ENCODE data around the gene SKAP1.
A peak's percentile ranks its signal among the peaks of the same experiment; 100 is the strongest.
"Not testable (repeated sequence)": the region's sequence is repeated elsewhere in the genome, so short reads cannot be mapped to it uniquely, and the experiment has no call there.

The SKAP1 gene

GRCh38 chr17:48416971-48417370, 13.0 kb downstream of the SKAP1 start:
- DNase-seq (ENCODE audit: low read depth in 1 of 2, low spot score in 1 of 2), result no peak

GRCh38 chr17:48413613-48414405, 16.2 kb downstream of the SKAP1 start:
- no peak for DNase-seq (ENCODE audit: low read depth in 1 of 2, low spot score in 1 of 2)

DNA sequence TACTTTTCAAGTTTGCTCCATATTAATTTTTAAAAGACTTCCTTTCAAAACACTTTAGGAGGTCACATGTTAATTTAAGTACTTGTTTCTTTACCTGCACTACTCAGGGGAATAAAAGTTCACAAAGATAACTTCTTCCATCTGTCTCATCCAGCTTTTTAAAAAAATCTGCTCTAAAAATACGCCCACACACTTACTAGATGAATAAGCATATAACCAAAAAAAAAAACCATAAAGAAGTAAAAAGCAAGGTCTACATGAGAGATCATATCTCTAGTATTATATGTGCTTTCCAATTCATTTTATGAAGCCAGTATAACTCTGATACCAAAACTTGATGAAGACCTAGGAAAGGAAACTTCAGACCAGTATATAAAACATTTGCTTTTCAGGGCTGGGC, 17.2 kb downstream of the SKAP1 start:
- no peak for DNase-seq (ENCODE audit: low read depth in 1 of 2, low spot score in 1 of 2)

DNA sequence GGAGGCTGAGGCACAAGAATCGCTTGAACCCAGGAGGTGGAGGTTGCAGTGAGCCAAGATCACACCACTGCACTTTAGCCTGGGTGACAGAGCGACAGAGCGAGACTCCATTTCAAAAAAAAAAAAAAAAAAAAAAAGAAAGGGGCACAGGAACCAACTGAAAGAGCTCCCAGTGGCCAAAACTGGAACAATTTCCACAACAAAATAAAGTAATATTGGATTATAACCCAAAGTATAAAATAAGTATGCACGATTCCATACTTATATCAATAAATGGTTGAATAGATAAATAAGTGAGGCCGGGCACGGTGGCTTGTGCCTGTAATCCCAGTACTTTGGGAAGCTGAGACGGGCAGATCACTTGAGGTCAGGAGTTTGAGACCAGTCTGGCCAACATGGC, 19.2 kb downstream of the SKAP1 start:
- not testable (repeated sequence) for DNase-seq (ENCODE audit: low read depth in 1 of 2, low spot score in 1 of 2)

DNA sequence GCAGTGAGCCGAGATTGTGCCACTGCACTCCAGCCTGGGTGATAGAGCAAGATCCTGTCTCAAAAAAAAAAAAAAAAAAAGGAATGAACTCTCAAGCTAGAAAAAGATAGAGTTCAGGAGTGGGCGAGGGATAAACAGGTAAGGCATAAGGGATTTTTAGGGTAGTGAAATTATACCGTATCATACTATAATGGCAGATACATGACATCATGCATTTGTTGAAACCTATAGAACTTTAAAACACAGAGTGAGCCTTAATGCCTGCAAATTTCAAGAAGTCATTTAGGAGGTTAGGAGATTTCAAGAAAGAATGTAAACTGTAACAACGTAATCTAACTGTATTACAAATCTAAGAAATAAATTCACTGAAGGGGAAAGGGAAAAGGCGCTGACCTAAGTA, 20.4 kb downstream of the SKAP1 start:
- DNase-seq (ENCODE audit: low read depth in 1 of 2, low spot score in 1 of 2), result no peak

DNA sequence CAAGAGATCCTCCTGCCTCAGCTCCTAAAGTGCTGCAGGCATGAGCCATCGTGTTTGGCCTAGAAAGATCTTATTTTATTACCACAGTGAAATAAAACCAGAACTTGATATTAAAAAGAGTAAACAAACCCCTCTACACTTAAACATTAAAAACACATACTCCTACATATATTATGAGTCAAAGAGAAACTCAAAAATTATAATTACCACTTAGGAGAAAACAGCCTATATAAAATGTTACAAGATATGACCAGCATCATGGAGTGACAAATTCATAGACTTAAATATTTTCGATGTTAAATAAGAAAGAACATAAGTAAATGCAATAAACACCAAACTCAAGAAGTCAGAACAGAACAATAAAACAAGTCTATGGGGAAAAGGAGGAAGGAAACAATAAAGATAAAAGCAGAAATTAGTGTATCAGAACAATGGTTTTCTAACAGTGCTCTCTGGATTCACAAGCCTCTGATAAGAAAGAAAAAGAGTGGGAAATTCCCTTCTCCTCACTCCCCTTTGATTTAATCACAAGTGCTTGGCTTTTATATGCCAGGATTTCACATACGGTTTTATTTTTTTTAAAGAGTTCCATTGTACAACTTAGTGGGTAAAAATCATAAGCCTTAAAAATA, 23.0 kb downstream of the SKAP1 start:
- DNase-seq (ENCODE audit: low read depth in 1 of 2, low spot score in 1 of 2), result no peak

GRCh38 chr17:48394821-48395220, 35.2 kb downstream of the SKAP1 start:
- no peak for DNase-seq (ENCODE audit: low read depth in 1 of 2, low spot score in 1 of 2)

DNA sequence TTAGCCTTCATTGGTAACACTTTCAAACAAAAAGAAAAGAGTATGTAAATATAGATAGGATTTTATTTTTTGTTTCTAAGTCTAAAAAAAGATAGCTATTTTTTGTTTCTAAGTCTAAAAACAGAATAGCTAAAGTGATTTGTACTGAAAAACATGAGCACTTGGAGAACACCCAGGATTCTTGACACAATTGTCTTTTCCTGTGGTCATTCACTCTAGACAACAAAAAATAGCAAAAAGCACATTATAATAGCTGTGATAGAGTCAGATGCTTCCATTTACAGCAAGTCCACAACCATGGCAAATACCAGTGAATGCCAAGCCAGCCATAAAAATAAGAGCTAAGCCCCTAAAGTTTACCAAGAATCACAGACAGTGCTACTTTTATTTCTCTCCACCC, 36.7 kb downstream of the SKAP1 start:
- DNase-seq (ENCODE audit: low read depth in 1 of 2, low spot score in 1 of 2), result no peak

DNA sequence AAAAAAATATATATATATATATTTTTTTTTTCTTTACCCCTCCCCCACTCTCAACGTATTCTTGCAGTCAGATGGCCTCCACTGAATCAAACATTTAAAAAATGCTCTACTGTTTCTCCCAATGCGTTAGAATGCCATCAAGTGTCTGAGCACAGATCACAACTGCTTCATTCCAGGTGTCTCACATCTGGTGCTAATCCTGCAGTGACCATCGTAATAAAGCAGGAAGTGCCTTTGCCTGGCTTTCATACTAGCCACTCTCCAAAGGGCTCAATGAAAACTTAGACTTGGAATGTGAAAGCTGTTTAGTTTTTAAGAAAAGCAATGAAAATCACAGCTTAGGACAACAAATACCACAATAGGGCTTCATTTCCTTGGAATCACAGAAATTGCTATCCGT, 37.2 kb downstream of the SKAP1 start:
- DNase-seq (ENCODE audit: low read depth in 1 of 2, low spot score in 1 of 2), result no peak

GRCh38 chr17:48391444-48391843, 38.6 kb downstream of the SKAP1 start:
- DNase-seq (ENCODE audit: low read depth in 1 of 2, low spot score in 1 of 2), result no peak

DNA sequence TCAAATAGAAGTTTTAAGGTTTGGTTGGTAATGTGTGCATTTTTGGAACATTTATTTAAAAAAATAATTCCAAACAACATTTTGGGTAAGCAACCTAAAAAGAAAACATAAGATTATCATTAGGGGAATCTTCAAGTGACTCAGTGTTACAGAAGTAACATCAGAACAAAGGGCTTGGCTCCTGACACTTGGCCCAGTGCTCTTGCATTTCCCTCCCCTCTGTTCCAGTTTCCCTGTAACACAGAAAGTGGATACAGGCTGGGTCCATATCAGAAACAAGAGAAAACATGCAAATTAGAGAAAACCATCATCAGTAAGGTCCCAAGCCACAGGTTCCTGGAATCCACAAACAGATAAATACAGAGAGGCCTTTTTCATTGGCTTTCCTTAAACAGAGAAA, 40.1 kb downstream of the SKAP1 start:
- DNase-seq (ENCODE audit: low read depth in 1 of 2, low spot score in 1 of 2), result no peak

GRCh38 chr17:48388955-48389743, 40.9 kb downstream of the SKAP1 start:
- no peak for DNase-seq (ENCODE audit: low read depth in 1 of 2, low spot score in 1 of 2)

DNA sequence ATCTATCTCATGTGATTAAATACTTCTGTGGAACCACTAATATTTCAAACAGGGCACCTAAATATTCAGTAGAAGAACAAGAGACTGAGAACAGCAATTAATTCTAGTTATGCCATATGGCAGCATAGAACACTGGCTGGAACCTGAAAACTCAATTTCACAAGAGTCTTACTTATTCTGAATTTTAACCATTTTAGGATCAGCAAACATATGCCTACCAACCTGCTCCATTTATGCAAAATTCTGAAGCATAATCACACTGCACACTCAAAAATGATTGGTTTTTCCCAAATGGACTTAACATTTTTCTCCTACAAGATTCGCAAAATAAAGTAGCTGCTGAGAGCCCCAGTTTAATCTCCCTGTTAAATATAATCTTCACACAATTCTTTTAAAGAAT, 43.2 kb downstream of the SKAP1 start:
- DNase-seq (ENCODE audit: low read depth in 1 of 2, low spot score in 1 of 2), result no peak

DNA sequence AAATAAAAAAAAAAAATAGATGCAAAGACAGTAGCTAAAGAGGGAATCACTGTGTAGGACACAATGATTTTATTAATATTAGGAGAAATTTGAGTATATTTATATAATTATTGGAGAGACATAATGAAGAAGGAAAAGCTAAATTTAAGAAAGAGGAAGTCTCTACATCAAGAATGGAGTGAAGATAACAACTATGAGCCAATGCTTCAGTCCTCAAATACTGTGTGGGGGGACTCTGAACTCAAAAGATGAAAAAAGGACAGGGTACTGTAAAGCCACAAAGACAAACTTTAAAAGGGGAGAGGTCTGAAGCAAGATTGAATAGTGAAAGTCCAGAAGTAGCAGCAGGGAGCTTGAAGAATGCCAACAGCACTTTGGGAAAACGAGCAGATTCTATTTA, 44.7 kb downstream of the SKAP1 start:
- no peak for DNase-seq (ENCODE audit: low read depth in 1 of 2, low spot score in 1 of 2)

DNA sequence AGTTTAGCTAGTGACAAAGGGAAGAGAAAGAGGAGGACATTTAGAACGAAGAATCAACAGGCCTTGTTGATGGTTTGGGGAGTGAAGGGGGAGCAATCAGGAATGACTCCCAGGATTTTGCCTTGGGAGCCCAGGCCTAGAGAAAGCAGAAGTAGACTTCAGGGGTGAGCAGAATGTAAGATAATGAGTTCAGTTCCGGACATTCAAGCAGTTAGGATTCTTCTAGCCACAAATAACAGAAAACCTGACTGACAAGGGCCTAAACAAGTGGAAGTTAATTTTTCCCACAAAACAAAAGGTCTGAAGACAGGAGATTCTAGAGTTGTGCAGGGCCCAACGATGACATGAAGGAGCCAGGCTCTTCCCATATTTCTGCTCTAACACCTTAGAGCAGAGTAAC, 45.9 kb downstream of the SKAP1 start:
- DNase-seq (ENCODE audit: low read depth in 1 of 2, low spot score in 1 of 2), result no peak

DNA sequence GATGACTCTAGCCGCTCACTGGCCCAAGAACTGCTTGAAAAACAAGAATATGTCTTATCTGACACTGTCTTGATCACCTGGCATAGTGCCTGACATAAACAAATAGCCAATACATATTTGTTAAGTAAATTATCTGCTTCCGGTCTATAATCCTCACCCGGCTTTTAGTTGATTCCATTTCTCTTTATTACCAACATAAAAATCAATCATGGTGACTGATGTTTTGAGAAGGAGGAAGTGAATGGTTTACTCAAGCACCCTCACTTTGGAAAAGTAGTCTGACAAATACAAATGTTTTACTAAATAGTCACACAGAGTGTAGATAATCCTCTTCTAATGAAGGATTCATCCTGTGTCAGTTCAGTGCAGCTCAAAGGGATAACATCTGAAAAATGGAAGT, 47.0 kb downstream of the SKAP1 start:
- DNase-seq (ENCODE audit: low read depth in 1 of 2, low spot score in 1 of 2), result no peak

DNA sequence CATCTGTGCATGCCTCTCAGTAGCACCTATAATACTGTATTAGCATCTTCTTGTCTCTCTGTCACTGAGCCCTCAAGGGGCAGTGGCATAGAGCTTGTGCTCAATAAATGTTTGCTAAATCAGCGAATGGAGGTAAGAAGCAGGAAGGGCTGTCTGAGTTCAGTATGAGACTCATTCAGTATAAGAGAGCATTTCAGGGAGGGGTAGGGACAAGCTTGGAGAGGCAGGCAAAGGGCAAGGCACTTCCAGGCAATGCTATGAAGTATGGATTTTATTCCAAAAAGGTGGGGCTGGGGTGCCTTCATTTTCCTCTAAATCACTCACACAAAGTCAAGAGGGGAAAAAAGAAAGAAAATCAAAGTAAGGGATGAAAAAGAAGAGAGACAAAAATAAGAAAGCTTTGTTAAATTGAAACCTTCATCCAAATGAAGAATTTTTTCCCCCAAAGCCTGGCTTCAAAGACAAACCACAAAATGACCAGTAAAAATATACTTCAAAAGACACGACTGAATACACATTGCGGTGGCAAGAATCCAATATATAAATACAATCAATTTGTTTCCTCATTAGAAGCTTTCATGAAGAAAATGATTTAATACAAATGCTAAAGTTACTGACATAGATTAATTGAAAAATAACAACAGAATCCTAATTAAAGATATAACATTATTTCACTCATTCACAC, 51.2 kb downstream of the SKAP1 start:
- no peak for DNase-seq (ENCODE audit: low read depth in 1 of 2, low spot score in 1 of 2)

DNA sequence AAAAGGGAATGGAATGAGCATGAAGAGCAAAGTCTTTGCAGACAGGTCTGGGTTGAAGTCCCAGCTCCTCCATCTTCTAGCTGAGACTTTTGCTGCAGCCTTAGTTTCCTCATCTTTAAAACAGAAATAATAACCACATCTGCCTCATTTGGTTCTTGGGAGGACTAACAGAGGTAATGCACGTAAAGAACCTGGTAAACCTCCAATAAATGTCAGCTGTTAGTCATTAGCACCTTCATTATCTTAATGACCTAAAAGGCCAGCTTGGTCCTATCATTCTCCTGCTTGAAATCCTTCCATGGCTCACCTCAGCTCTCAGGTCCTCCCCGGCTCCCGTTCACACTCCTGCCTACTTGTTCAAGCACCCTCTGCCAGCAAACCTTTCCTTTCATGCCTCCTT, 51.8 kb downstream of the SKAP1 start:
- no peak for DNase-seq (ENCODE audit: low read depth in 1 of 2, low spot score in 1 of 2)

DNA sequence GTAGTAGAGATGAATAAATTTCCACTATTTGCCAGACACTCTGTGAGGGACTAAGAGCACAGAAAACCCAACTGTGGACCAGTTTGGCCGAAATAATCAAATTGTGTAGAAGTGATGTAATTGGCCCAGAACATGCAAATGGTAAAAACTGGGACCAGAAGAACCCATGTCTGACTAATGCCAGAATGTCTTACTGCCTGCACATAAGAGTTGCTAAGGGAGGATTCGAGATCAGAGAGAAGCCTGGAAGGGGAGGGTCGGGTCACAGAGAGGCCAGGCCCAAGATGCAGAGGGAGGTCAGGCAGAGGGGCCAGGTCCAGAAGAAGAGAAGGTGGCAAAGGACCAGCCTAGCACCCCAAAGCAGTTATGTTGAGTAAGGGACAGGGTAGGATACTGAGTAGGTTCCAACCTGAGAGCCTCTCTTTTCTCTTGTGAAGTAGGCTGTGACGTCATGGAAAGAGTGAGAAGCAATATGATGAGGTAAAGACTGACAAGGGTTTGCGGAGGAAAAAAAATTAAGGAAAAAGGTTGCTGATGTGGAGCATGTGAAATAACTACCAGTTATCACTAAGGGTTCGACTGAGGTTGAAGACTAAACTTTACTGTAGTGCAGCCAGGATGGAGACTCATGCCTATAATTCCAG, 53.2 kb downstream of the SKAP1 start:
- DNase-seq (ENCODE audit: low read depth in 1 of 2, low spot score in 1 of 2), result no peak

GRCh38 chr17:48375356-48375755, 54.7 kb downstream of the SKAP1 start:
- DNase-seq (ENCODE audit: low read depth in 1 of 2, low spot score in 1 of 2), result no peak

DNA sequence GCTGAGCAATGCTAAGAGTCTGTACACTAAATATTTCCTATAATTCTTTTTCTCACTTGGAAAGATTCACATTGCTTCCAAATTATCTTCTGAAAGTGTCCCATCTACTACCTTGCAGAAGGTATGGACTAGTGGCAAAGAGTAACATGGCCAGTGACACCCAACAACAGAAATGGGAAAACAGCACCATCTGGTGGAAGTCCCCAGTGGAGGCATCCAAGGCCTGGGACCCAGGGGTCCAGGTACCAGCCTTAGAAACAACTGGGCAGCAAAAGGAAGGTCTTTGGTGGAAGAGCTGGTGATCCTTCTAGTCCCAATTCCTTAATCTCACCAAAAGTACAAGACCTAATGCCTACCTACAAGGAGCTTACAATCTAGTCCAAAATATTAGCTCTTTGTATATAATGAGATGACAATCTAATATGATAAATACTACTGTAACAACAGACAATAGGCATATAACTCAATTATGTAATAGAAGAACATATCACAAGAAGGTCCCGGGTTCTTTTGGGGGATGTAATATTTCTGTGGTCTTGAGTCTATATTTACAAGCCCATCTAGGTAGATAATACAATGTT, 55.3 kb downstream of the SKAP1 start:
- DNase-seq (ENCODE audit: low read depth in 1 of 2, low spot score in 1 of 2), result peak in 1 of 2 donors; percentile 9
